Measurements from ENCODE around the gene PCDHA9.
"Not testable (repeated sequence)": the region's sequence is repeated elsewhere in the genome, so short reads cannot be mapped to it uniquely, and the experiment has no call there.

The PCDHA9 gene

DNA sequence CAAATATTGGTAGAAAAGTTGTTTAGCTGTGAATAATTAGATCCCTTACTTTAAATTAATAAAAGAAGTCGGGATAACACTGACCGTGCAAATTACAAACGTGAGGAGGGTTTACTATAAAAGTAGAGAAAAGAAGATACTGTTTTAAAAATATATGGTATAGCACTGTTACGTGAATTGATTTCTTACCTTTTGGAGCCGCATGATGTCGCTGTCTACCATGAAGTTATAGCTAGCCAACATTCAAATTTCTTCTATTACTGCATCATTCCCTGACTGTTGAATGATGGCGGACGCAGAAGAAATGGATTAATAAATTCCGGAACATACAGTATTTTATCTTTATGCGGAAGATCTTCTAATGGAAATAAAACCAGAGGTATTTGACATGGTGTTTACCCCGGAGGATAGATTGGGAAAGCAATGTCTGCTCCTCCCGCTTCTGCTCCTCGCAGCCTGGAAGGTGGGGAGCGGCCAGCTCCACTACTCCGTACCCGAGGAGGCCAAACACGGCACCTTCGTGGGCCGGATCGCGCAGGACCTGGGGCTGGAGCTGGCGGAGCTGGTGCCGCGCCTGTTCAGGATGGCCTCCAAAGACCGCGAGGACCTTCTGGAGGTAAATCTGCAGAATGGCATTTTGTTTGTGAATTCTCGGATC lies 20.3 kb upstream of the PCDHA9 start, which contains the start of gene PCDHA6:
Gene PCDHA6 (plus strand): TSS at position 257 of the 658 bp plus-strand sequence. CDS start 132 bp downstream, at position 389.
- peak within 1 kb of the TSS; percentile 88 for H2AFZ ChIP-seq (ENCODE audit: low read depth, low read length)
- H2BK120ac ChIP-seq (ENCODE audit: low read depth, low read length), result no peak within 1 kb of the TSS
- WGBS, result 58% methylated on average over 26 of the region's 27 CpGs
- H2AK5ac ChIP-seq (ENCODE audit: low read length, severe bottlenecking), result no peak within 1 kb of the TSS
- H2BK12ac ChIP-seq (ENCODE audit: low read length in 2 of 2), result no peak within 1 kb of the TSS
- H3K4me1 ChIP-seq (ENCODE audit: control insufficient read depth, insufficient read depth, low read depth, low read length), result peaks cover 2% of the 10 kb centered on the region
- no peak within 1 kb of the TSS for H2BK5ac ChIP-seq (ENCODE audit: low read depth, low read length, poor library complexity, severe bottlenecking)
- H3K27ac ChIP-seq (ENCODE audit: low read length, poor library complexity, severe bottlenecking), result peak within 1 kb of the TSS; percentile 62
- peaks cover 6% of the 10 kb centered on the region for H3K79me1 ChIP-seq (replicated peaks; ENCODE audit: low read length, poor library complexity, severe bottlenecking)
- peak within 1 kb of the TSS; percentile 62 to 78 for H3K18ac ChIP-seq (ENCODE audit: low read depth in 1 of 2, low read length in 2 of 2)
- peak within 1 kb of the TSS in 1 of 2 experiments; percentile 50 for H3K4ac ChIP-seq (ENCODE audit: low read depth in 1 of 2, low read length in 2 of 2)
- H3K4me2 ChIP-seq (ENCODE audit: low read length, poor library complexity, severe bottlenecking), result peak within 1 kb of the TSS; percentile 53
- H3K23ac ChIP-seq (ENCODE audit: low read length in 2 of 2), result no peak within 1 kb of the TSS
- no peaks in the 10 kb centered on the region for H3K27me3 ChIP-seq (ENCODE audit: control insufficient read depth in 1 of 2, insufficient read depth in 1 of 2, low read length in 2 of 2)
- H4K8ac ChIP-seq (ENCODE audit: low read length), result peak within 1 kb of the TSS; percentile 72
- H3K4me3 ChIP-seq (ENCODE audit: insufficient read depth in 1 of 2, low read depth in 1 of 2, low read length in 2 of 2), result peak within 1 kb of the TSS; percentile 47 to 65
- H2BK15ac ChIP-seq (ENCODE audit: low read depth, poor library complexity, severe bottlenecking), result peak within 1 kb of the TSS; percentile 28
- peak within 1 kb of the TSS; percentile 17 for H3K9ac ChIP-seq (ENCODE audit: low read length)
- H3K14ac ChIP-seq (ENCODE audit: low read length in 2 of 2), result peak within 1 kb of the TSS in 1 of 2 experiments; percentile 87
- DNase-seq, result peak; percentile 62
- peak within 1 kb of the TSS; percentile 39 for H4K91ac ChIP-seq (ENCODE audit: low read length)
- peaks cover 45% of the 10 kb centered on the region for H3K9me3 ChIP-seq (ENCODE audit: control insufficient read depth, low read length)
- peaks cover 0 to 26% of the 10 kb centered on the region in 2 experiments for H3K36me3 ChIP-seq (ENCODE audit: control insufficient read depth in 1 of 2, insufficient read depth in 2 of 2, low read depth in 1 of 2, low read length in 2 of 2)

DNA sequence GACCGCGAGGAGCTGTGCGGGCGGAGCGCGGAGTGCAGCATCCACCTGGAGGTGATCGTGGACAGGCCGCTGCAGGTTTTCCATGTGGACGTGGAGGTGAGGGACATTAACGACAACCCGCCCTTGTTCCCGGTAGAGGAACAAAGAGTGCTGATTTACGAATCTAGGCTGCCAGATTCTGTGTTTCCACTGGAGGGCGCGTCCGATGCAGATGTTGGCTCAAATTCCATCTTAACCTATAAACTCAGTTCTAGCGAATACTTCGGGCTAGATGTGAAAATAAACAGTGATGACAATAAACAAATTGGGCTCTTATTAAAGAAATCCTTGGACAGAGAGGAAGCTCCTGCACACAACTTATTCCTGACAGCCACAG lies 19.8 kb upstream of the PCDHA9 start:
- Histone ChIP-seq H3K36me3 (ENCODE audit: control insufficient read depth in 1 of 2, insufficient read depth in 2 of 2, low read depth in 1 of 2, low read length in 2 of 2) (peaks cover 0 to 21% of the 10 kb centered on the region in 2 experiments), H3K27me3 (ENCODE audit: control insufficient read depth in 1 of 2, insufficient read depth in 1 of 2, low read length in 2 of 2) (no peaks in the 10 kb centered on the region), H4K8ac (ENCODE audit: low read length) (no peak overlapping the region), H2BK12ac (ENCODE audit: low read length in 2 of 2) (no peak overlapping the region), H4K91ac (ENCODE audit: low read length) (no peak overlapping the region), H2BK120ac (ENCODE audit: low read depth, low read length) (no peak overlapping the region), H2BK15ac (ENCODE audit: low read depth, poor library complexity, severe bottlenecking) (no peak overlapping the region), H3K18ac (ENCODE audit: low read depth in 1 of 2, low read length in 2 of 2) (peak overlapping the region in 1 of 2 experiments; percentile 78), H3K27ac (ENCODE audit: low read length, poor library complexity, severe bottlenecking) (peak overlapping the region; percentile 62), H2AFZ (ENCODE audit: low read depth, low read length) (no peak overlapping the region), H3K4me3 (ENCODE audit: insufficient read depth in 1 of 2, low read depth in 1 of 2, low read length in 2 of 2) (peak overlapping the region; percentile 47 to 65), H3K9ac (ENCODE audit: low read length) (no peak overlapping the region), H3K4me2 (ENCODE audit: low read length, poor library complexity, severe bottlenecking) (no peak overlapping the region), H3K4ac (ENCODE audit: low read depth in 1 of 2, low read length in 2 of 2) (no peak overlapping the region), H3K14ac (ENCODE audit: low read length in 2 of 2) (no peak overlapping the region), H3K4me1 (ENCODE audit: control insufficient read depth, insufficient read depth, low read depth, low read length) (peaks cover 2% of the 10 kb centered on the region), H2BK5ac (ENCODE audit: low read depth, low read length, poor library complexity, severe bottlenecking) (no peak overlapping the region), H2AK5ac (ENCODE audit: low read length, severe bottlenecking) (no peak overlapping the region), H3K23ac (ENCODE audit: low read length in 2 of 2) (no peak overlapping the region), H3K9me3 (ENCODE audit: control insufficient read depth, low read length) (peaks cover 49% of the 10 kb centered on the region), H3K79me1 (replicated peaks; ENCODE audit: low read length, poor library complexity, severe bottlenecking) (peaks cover 6% of the 10 kb centered on the region)
- peak; percentile 40 for DNase-seq
- WGBS, result 52% methylated on average over 10 of the region's 18 CpGs

DNA sequence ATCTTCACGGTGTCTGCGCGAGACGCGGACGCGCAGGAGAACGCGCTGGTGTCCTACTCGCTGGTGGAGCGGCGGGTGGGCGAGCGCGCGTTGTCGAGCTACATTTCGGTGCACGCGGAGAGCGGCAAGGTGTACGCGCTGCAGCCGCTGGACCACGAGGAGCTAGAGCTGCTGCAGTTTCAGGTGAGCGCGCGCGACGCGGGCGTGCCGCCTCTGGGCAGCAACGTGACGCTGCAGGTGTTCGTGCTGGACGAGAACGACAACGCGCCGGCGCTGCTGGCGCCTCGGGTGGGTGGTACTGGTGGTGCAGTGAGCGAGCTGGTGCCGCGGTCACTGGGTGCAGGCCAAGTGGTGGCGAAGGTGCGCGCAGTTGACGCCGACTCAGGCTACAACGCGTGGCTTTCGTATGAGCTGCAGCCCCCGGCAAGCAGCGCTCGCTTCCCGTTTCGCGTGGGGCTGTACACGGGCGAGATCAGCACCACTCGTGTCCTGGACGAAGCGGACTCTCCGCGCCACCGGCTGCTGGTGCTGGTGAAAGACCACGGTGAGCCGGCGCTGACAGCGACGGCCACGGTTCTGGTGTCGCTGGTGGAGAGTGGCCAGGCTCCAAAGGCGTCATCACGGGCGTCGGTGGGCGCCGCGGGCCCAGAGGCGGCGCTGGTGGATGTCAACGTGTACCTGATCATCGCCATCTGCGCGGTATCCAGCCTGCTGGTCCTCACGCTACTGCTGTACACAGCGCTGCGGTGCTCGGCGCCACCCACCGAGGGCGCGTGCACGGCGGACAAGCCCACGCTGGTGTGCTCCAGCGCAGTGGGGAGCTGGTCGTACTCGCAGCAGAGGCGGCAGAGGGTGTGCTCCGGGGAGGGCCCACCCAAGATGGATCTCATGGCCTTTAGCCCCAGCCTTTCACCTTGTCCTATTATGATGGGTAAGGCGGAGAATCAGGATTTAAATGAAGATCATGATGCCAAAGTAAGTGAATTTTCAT lies 18.4 kb upstream of the PCDHA9 start:
- not testable (repeated sequence) for H3K4me2 ChIP-seq (ENCODE audit: low read length, poor library complexity, severe bottlenecking); H4K8ac ChIP-seq (ENCODE audit: low read length); H3K4me1 ChIP-seq (ENCODE audit: control insufficient read depth, insufficient read depth, low read depth, low read length); H2AK5ac ChIP-seq (ENCODE audit: low read length, severe bottlenecking); H3K27me3 ChIP-seq (ENCODE audit: control insufficient read depth in 1 of 2, insufficient read depth in 1 of 2, low read length in 2 of 2); H3K14ac ChIP-seq (ENCODE audit: low read length in 2 of 2); DNase-seq; H3K18ac ChIP-seq (ENCODE audit: low read depth in 1 of 2, low read length in 2 of 2); H3K27ac ChIP-seq (ENCODE audit: low read length, poor library complexity, severe bottlenecking); H2BK5ac ChIP-seq (ENCODE audit: low read depth, low read length, poor library complexity, severe bottlenecking); H3K79me1 ChIP-seq (replicated peaks; ENCODE audit: low read length, poor library complexity, severe bottlenecking); H3K9ac ChIP-seq (ENCODE audit: low read length); H2AFZ ChIP-seq (ENCODE audit: low read depth, low read length); H2BK12ac ChIP-seq (ENCODE audit: low read length in 2 of 2); H3K23ac ChIP-seq (ENCODE audit: low read length in 2 of 2); H2BK120ac ChIP-seq (ENCODE audit: low read depth, low read length); H3K4ac ChIP-seq (ENCODE audit: low read depth in 1 of 2, low read length in 2 of 2); H2BK15ac ChIP-seq (ENCODE audit: low read depth, poor library complexity, severe bottlenecking)
- H3K4me3 ChIP-seq (ENCODE audit: insufficient read depth in 1 of 2, low read depth in 1 of 2, low read length in 2 of 2), result peak overlapping the region in 1 of 2 experiments; percentile 22
- H3K9me3 ChIP-seq (ENCODE audit: control insufficient read depth, low read length), result peaks cover 47% of the 10 kb centered on the region
- 97% methylated on average over 85 of the region's 106 CpGs for WGBS
- peaks cover 0 to 16% of the 10 kb centered on the region in 2 experiments for H3K36me3 ChIP-seq (ENCODE audit: control insufficient read depth in 1 of 2, insufficient read depth in 2 of 2, low read depth in 1 of 2, low read length in 2 of 2)
- H4K91ac ChIP-seq (ENCODE audit: low read length), result peak overlapping the region; percentile 15

DNA sequence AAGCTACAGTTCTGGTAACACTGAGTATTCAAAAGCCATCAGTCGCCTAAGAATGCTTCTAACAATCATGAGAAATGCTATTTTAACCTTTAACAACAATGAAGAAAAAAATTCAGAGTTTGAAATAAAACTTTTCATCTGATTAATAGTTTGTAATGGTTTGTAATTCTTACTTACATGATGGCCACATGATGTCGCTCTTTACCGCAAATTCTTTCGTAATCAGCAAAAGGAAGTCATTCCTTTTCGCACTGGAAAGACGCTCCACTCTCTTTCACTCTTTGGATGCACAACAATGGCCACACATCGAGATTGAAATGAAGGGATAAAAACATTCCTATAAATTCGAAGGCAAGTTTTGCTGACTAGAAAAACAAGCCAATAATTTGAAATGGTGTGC lies 14.2 kb upstream of the PCDHA9 start, which contains the start of gene PCDHA7:
Gene PCDHA7 (plus strand): TSS at position 277 of the 400 bp plus-strand sequence. CDS start 115 bp downstream, at position 392.
- WGBS, result 87% methylated on average over 7 of the region's 8 CpGs
- Histone ChIP-seq H3K23ac (ENCODE audit: low read length in 2 of 2) (no peak within 1 kb of the TSS), H3K4ac (ENCODE audit: low read depth in 1 of 2, low read length in 2 of 2) (no peak within 1 kb of the TSS), H2BK120ac (ENCODE audit: low read depth, low read length) (no peak within 1 kb of the TSS), H2BK15ac (ENCODE audit: low read depth, poor library complexity, severe bottlenecking) (no peak within 1 kb of the TSS), H4K91ac (ENCODE audit: low read length) (no peak within 1 kb of the TSS), H2AK5ac (ENCODE audit: low read length, severe bottlenecking) (no peak within 1 kb of the TSS), H2BK5ac (ENCODE audit: low read depth, low read length, poor library complexity, severe bottlenecking) (no peak within 1 kb of the TSS), H3K27me3 (ENCODE audit: control insufficient read depth in 1 of 2, insufficient read depth in 1 of 2, low read length in 2 of 2) (no peaks in the 10 kb centered on the region), H3K18ac (ENCODE audit: low read depth in 1 of 2, low read length in 2 of 2) (no peak within 1 kb of the TSS), H3K9ac (ENCODE audit: low read length) (no peak within 1 kb of the TSS), H2BK12ac (ENCODE audit: low read length in 2 of 2) (no peak within 1 kb of the TSS), H3K4me1 (ENCODE audit: control insufficient read depth, insufficient read depth, low read depth, low read length) (peaks cover 2% of the 10 kb centered on the region), H2AFZ (ENCODE audit: low read depth, low read length) (no peak within 1 kb of the TSS), H3K14ac (ENCODE audit: low read length in 2 of 2) (no peak within 1 kb of the TSS), H3K27ac (ENCODE audit: low read length, poor library complexity, severe bottlenecking) (no peak within 1 kb of the TSS), H3K36me3 (ENCODE audit: control insufficient read depth in 1 of 2, insufficient read depth in 2 of 2, low read depth in 1 of 2, low read length in 2 of 2) (peaks cover 0 to 26% of the 10 kb centered on the region in 2 experiments), H3K4me3 (ENCODE audit: insufficient read depth in 1 of 2, low read depth in 1 of 2, low read length in 2 of 2) (peak within 1 kb of the TSS in 1 of 2 experiments; percentile 53), H3K79me1 (replicated peaks; ENCODE audit: low read length, poor library complexity, severe bottlenecking) (peaks cover 8% of the 10 kb centered on the region), H3K4me2 (ENCODE audit: low read length, poor library complexity, severe bottlenecking) (no peak within 1 kb of the TSS), H4K8ac (ENCODE audit: low read length) (no peak within 1 kb of the TSS), H3K9me3 (ENCODE audit: control insufficient read depth, low read length) (peaks cover 45% of the 10 kb centered on the region)
- no peak for DNase-seq
